HG03342 (cell line): ENCODE measurements around the gene KMT2B.
A peak's percentile ranks its signal among the peaks of the same experiment; 100 is the strongest.

ENCODE experiments used
- ATAC-seq: cut with Tn5 transposase; IDR thresholded peaks from one replicate; pipeline ENCODE4 v1.9.1; 2021; ENCODE audit warnings: mild to moderate bottlenecking, moderate library complexity; ENCODE audit not compliant: unreplicated experiment

The KMT2B gene

GRCh38 chr19:35740423-35741202 lies 22.8 kb downstream of the KMT2B start:
- peak; percentile 51 for ATAC-seq

GRCh38 chr19:35741203-35741515 lies 23.4 kb downstream of the KMT2B start:
- no peak for ATAC-seq

DNA sequence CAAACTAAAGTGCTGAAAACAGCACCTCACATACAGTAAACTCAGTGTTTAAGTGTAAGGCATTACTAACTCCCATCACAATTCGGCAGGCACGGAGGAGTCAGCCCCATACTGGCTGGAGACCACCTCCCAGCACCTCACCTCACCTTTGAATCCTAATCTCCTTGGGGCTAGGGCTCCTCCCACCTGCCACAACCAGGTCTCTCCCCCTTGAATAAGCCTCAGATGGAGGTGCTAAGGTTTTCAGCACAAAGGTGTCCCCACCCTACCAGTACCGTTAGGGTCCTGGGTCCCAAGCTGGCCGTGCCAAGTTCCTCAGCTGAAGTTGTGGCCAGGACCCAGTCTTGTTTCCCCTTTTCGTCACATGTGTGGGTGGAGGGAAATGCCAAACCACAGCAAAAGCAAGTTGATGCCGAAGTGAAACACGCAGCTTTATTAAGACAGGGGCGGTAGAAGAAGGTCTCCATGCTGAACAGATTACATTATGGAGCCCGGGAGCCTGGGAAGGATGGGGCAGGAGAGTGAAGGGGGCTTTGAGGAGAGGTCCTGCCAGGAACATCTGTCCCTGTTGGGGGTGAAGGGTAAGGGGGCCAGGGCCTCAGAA lies 24.4 kb downstream of the KMT2B start, which contains the start of gene IGFLR1:
TSS of gene IGFLR1 (minus strand) at position 332 of the 604 bp plus-strand sequence. CDS start 1,272 bp downstream, outside the sequence.
- no peak for ATAC-seq

DNA sequence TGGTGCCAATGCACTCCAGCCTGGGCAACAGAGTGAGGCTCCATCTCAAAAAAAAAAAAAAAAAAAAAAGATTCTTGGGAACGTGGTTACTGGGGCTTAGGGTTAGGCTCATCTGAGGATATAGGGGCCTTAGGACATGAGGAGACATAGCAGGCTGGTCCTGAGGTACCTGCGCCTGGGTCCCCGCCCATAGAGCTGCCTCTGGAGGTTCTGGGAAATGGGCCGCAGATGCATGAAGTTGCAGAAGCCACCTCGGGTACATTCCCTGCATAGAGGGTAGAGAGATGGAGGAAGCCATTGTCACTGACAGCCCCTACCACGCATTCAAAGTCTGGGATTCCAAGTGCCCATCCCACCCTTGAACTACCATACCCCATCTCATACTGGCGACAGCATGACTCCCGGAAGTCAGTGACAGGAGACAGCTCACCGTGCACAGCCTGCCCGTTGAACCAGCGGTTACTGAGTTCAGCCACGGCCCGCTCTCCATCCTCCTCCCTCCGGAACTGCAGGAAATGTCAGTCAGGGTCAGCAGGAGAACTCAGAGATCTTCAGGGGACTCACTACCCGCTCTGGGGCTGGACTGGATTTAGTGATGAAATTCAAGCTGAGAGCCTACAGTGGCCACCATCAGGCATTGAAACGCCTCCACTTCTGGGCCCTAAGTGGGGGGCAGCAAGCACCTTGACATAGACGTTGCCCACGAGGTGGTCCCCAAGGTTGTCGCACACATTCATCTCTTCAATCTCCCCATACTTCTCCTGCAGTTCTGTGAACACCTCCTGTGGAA lies 26.0 kb downstream of the KMT2B start:
- no peak for ATAC-seq

DNA sequence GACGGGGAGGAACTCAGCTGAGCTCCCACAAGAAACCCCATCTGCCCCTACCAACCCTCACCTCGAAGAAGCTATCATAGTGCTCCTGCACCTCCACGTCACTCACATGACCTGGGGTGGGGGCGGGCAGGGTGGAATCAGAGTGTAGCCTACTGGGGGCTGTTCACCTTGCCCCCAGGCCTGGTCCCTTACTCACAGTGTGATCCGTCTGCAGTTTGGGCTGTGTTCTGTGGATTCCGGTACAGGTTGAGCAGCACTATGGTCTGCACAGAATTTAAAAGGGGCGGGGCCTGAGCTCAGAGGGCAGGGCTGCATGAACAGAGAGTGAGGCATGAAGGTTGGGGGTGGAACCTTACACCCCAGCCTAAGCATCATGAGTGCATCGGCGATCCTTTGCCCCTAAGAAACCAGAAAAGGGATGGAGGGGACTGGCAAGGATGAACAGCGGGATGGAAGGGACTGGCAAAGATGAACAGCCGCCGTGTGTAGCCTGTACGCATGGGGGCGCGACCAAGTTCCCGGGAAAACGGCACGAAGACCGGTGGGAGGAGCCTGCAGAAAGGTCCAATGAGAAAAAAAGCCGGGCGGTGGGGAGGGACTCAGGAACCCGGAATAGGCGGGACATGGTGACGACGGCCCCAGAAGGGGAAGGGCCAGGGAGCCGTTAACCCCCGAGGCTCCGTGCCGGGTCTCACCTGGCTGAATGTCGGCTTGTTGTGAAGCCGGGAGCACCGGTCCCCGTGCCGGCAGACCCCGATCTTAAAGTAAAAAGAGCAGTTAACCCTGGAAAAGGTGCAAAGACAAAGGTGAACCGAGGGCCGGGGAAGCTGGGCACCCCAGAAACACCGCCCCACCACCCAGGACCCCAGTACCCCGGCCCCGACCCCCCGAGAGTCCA lies 26.9 kb downstream of the KMT2B start:
- peak; percentile 23 for ATAC-seq

GRCh38 chr19:35745328-35746086 lies 27.7 kb downstream of the KMT2B start, which contains the start of the genes PSENEN and U2AF1L4:
TSS of gene PSENEN (plus strand) at chr19:35745651. CDS start at chr19:35745931, 280 bp downstream.
TSS of gene U2AF1L4 (minus strand) at chr19:35745418. CDS start at chr19:35745391, 27 bp downstream.
- ATAC-seq: peak; percentile 40

- no peak for ATAC-seq
These were observed 28.3 kb downstream of the KMT2B start for GRCh38 chr19:35746087-35746462.

- no peak for ATAC-seq
These were observed 28.7 kb downstream of the KMT2B start for GRCh38 chr19:35746531-35746930.

GRCh38 chr19:35748106-35749020 lies 30.6 kb downstream of the KMT2B start, which contains the start of gene LIN37:
TSS of gene LIN37 (plus strand) at chr19:35748576. CDS start at chr19:35748725, 149 bp downstream.
- peak; percentile 72 for ATAC-seq

- ATAC-seq: no peak
These were observed 32.4 kb downstream of the KMT2B start for GRCh38 chr19:35750167-35750566.

DNA sequence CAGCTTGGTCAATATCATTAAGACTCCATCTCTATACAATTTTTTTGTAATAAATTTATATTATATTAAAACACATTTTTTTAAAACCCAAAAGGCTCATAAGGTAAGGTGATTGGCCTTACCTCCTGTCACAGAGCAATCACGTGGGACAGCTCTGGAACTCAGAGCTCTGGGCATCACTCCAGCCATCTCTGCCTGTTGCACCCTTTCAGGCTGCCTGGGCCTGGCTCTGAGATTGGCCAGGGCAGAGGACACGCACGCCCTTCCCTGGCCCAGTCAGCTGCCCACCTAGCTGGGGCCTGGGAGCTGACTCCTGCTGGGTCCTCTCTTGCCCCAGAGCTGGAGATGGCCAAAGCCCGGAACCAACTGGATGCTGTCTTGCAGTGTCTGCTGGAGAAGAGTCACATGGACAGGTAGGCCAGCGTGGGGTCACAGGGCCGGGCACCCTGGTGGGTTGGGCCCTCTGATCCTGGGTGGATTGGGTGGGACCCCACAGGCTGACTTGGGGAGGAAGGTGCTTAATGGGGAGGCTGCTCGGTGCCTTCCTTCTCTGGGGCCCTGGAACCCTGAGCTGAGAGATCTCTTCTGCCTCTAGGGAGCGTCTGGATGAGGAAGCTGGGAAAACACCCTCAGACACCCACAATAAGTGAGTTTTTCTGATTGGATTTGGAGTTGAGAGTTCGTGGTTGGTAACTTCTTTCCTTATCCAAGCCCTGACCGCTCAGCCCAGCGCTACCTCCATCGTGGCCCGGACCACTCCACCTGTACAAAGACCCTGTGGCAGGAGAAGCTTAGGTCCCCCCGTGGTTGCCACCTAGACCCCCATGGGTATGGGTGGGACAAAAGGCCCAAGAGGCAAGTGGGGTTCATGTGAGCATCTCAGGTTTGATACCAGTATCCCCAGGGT lies 34.3 kb downstream of the KMT2B start:
- no peak for ATAC-seq

GRCh38 chr19:35752746-35753350 lies 35.0 kb downstream of the KMT2B start:
- no peak for ATAC-seq

DNA sequence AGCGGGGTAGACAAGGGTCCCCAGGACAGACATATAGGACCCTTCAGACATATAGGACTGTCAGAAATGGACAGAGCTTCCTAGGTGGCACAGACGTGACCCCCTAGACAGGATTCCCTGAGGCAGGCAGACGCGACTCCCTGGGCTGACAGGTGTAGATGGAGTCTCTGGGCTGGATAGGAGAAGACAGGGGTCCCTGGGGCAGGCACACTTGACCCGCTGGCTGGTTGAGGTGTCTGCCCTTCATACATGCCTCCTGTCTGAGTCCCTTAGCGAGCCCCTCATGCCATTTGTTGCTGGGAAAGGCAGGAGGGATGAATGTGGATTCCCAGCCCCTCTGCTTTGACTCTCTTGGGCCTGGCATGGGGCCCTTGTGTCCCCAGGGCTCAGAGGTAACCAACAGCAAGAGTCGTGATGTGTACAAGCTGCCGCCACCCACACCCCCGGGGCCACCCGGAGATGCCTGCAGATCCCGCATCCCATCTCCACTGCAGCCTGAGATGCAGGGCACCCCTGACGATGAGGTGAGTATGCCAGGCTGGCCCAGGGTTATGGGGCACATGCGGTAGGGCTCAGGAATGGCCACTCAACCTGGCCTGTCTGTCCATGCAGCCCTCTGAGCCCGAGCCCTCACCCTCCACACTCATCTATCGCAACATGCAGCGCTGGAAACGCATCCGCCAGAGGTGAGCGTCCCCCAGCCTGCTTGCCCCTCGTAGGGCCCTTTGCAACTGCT lies 36.0 kb downstream of the KMT2B start:
- no peak for ATAC-seq

- no peak for ATAC-seq
These were observed 36.7 kb downstream of the KMT2B start for GRCh38 chr19:35754370-35755130.

GRCh38 chr19:35755131-35755549 lies 37.3 kb downstream of the KMT2B start:
- no peak for ATAC-seq
